SK-N-SH treated with all-trans-retinoic acid at 6 μM for 48 hours (cell line): Measurements from ENCODE around the gene WFDC6.

Experiments
- ARNTL ChIP-seq: fragments of 450-650 bp; formaldehyde crosslinking; IDR thresholded peaks from 2 replicates; pipeline ENCODE4 v1.5.0; 2020; ENCODE audit warnings: low read depth, mild to moderate bottlenecking, moderate library complexity, borderline replicate concordance
- CSDC2 ChIP-seq: fragments of 250-450 bp; sonication (Bioruptor Pico); IDR thresholded peaks from 2 replicates; pipeline ENCODE4 v1.5.0; 2020; ENCODE audit warnings: mild to moderate bottlenecking, moderate library complexity
- ESRRG ChIP-seq: fragments of 250-450 bp; sonication (Bioruptor Pico); IDR thresholded peaks from 2 replicates; pipeline ENCODE4 v1.6.1; 2021; ENCODE audit warnings: mild to moderate bottlenecking
- OSR1 ChIP-seq: fragments of 250-450 bp; sonication (Bioruptor Pico); IDR thresholded peaks from 2 replicates; pipeline ENCODE4 v1.8.0; 2022; ENCODE audit warnings: moderate library complexity, mild to moderate bottlenecking, inconsistent platforms
- RARB ChIP-seq: fragments of 250-450 bp; sonication (Bioruptor Pico); IDR thresholded peaks from 2 replicates; pipeline ENCODE4 v1.8.0; 2021; ENCODE audit warnings: mild to moderate bottlenecking, moderate library complexity
- SNAI2 ChIP-seq: fragments of 250-450 bp; sonication (Bioruptor Pico); IDR thresholded peaks from 2 replicates; pipeline ENCODE4 v1.5.0; 2020; ENCODE audit warnings: mild to moderate bottlenecking, moderate library complexity
- TOX ChIP-seq: fragments of 250-450 bp; sonication (Bioruptor Pico); IDR thresholded peaks from 2 replicates; pipeline ENCODE4 v1.8.0; 2021; ENCODE audit warnings: mild to moderate bottlenecking, moderate library complexity, borderline replicate concordance
- ZFP3 ChIP-seq: fragments of 250-450 bp; sonication (Bioruptor Pico); IDR thresholded peaks from 2 replicates; pipeline ENCODE4 v1.5.0; 2020; ENCODE audit warnings: mild to moderate bottlenecking, moderate library complexity
- ZFP30 ChIP-seq: fragments of 450-650 bp; formaldehyde crosslinking; IDR thresholded peaks from 2 replicates; pipeline ENCODE4 v1.5.0; 2022; ENCODE audit warnings: mild to moderate bottlenecking, moderate library complexity
- ZNF565 ChIP-seq: fragments of 450-650 bp; formaldehyde crosslinking; conservative IDR thresholded peaks from 2 replicates; pipeline ENCODE4 v1.5.0; 2020; ENCODE audit warnings: low read depth, mild to moderate bottlenecking, moderate library complexity
- ZNF70 ChIP-seq: fragments of 450-650 bp; formaldehyde crosslinking; IDR thresholded peaks from 2 replicates; pipeline ENCODE4 v1.5.0; 2020; ENCODE audit warnings: mild to moderate bottlenecking, moderate library complexity
- ZNF8 ChIP-seq: fragments of 450-650 bp; formaldehyde crosslinking; IDR thresholded peaks from 2 replicates; pipeline ENCODE4 v1.5.0; 2020; ENCODE audit warnings: mild to moderate bottlenecking, moderate library complexity
- TF ChIP-seq, protein P1 (sequence below): fragments of 250-450 bp; sonication (Bioruptor Pico); IDR thresholded peaks from 2 replicates; pipeline ENCODE4 v1.8.0; 2020; ENCODE audit warnings: mild to moderate bottlenecking, moderate library complexity, borderline replicate concordance
- TF ChIP-seq, protein P2 (sequence below): fragments of 250-450 bp; sonication (Bioruptor Pico); IDR thresholded peaks from 2 replicates; pipeline ENCODE4 v1.5.1; 2020; ENCODE audit warnings: low read depth, mild to moderate bottlenecking, moderate library complexity

DNA sequence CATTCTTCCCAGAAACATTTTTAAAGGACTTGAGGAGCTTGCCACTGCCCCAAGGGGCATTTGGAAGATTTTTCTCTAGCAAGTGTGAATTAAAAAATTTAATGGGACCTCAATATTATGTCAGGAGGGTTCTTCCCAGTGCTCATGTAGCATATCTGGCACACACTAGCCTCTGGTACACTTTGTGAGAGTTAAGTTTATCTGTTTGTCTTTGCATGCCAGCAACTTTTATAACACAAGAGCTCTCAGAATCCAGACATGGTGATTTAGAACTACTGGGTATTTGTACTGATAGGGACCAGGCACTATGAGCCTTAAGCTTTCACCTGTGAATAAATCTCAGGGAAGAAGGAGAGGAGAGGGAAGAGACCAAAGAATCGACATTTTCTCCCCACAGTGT is 36.7 kb downstream of the WFDC6 start:
- TF ChIP-seq ARNTL (CRISPR knock-in tag), result no peak
- TF ChIP-seq ZNF70 (CRISPR knock-in tag), result no peak
- TF ChIP-seq, protein P1, sequence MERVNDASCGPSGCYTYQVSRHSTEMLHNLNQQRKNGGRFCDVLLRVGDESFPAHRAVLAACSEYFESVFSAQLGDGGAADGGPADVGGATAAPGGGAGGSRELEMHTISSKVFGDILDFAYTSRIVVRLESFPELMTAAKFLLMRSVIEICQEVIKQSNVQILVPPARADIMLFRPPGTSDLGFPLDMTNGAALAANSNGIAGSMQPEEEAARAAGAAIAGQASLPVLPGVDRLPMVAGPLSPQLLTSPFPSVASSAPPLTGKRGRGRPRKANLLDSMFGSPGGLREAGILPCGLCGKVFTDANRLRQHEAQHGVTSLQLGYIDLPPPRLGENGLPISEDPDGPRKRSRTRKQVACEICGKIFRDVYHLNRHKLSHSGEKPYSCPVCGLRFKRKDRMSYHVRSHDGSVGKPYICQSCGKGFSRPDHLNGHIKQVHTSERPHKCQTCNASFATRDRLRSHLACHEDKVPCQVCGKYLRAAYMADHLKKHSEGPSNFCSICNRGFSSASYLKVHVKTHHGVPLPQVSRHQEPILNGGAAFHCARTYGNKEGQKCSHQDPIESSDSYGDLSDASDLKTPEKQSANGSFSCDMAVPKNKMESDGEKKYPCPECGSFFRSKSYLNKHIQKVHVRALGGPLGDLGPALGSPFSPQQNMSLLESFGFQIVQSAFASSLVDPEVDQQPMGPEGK, result no peak
- no peak for TF ChIP-seq RARB (CRISPR knock-in tag)
- no peak for TF ChIP-seq ZFP3
- TF ChIP-seq ZNF565 (CRISPR knock-in tag), result no peak
- no peak for TF ChIP-seq ZFP30 (CRISPR knock-in tag)
- no peak for TF ChIP-seq ESRRG (CRISPR knock-in tag)
- TF ChIP-seq TOX (CRISPR knock-in tag), result no peak
- TF ChIP-seq, protein P2, sequence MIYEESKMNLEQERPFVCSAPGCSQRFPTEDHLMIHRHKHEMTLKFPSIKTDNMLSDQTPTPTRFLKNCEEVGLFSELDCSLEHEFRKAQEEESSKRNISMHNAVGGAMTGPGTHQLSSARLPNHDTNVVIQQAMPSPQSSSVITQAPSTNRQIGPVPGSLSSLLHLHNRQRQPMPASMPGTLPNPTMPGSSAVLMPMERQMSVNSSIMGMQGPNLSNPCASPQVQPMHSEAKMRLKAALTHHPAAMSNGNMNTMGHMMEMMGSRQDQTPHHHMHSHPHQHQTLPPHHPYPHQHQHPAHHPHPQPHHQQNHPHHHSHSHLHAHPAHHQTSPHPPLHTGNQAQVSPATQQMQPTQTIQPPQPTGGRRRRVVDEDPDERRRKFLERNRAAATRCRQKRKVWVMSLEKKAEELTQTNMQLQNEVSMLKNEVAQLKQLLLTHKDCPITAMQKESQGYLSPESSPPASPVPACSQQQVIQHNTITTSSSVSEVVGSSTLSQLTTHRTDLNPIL (CRISPR knock-in tag), result no peak
- no peak for TF ChIP-seq SNAI2 (CRISPR knock-in tag)
- no peak for TF ChIP-seq ZNF8 (CRISPR knock-in tag)
- TF ChIP-seq OSR1 (CRISPR knock-in tag), result no peak
- TF ChIP-seq CSDC2 (CRISPR knock-in tag), result no peak
